Measurements from ENCODE around the gene CLSTN2.

Gene CLSTN2

GRCh38 chr3:140055092-140055791 is 120.3 kb downstream of the CLSTN2 start:
- DNase-seq = peak; percentile 15

DNA sequence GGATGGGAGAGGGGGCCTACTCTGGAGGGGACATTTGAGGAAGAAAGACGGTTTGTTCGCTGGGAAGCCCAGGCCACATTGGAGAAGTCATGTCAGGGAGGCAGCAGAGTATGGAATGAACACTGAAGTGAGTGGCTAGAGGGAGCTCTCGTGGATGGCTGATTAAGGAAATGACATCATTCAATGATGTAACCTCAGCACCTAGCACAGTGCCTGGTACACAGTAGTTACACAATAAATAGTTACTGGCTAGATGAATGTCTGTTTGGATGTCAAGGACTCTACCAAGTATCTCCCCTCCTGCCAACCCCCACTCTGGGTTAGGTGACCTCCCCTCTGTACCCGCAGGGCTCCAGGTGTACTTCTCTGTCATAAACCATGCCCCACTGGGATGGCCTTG is 121.1 kb downstream of the CLSTN2 start:
- no peak for DNase-seq

GRCh38 chr3:140061211-140061610 is 126.2 kb downstream of the CLSTN2 start:
- DNase-seq = no peak

GRCh38 chr3:140062461-140062860 is 127.5 kb downstream of the CLSTN2 start:
- no peak for DNase-seq

DNA sequence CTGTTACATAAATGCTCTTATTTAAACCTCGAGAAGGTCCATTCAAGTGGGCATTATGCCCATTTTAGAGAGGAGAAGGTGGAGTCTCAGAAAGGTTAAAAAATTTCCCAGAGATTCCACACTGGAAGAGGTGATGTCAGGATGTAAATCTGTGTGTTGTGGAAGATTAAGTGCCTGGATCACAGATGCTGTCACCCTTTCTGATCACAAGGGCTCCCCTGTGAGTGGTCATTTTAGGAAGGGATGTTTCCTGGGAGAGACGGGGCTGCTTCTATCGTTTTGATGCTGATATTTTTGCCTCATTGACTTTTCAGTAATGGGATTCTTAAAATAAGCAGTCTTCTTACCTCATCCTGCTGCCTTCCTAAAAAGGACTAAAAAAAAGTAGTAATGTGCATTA is 132.5 kb downstream of the CLSTN2 start:
- no peak for DNase-seq

GRCh38 chr3:140068494-140069017 is 133.6 kb downstream of the CLSTN2 start:
- DNase-seq = peak; percentile 58

- DNase-seq = no peak
Measured at GRCh38 chr3:140073278-140074045, 138.5 kb downstream of the CLSTN2 start.

DNA sequence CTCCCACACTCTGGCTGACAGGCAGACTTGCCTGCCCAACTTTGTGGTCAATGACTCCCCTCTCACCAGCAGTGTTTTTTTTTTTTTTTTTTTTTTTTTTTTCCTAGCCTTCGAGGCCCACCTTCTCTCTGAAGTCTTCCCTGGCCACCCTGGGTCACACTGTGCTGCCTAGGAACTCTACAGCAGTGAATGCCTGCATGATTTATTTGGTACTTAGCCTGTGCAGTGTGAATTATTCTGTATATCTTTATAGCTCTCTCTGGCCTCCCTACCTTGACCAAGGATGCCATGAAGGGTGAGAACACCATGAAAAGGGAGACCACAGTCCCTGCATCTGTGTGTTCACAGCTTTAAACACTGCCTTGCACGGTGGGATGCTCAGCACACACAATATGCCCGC is 141.6 kb downstream of the CLSTN2 start:
- DNase-seq = no peak

GRCh38 chr3:140077406-140077805 is 142.4 kb downstream of the CLSTN2 start:
- no peak for DNase-seq

- peak; percentile 89 for DNase-seq
Measured at GRCh38 chr3:140078343-140078742, 143.4 kb downstream of the CLSTN2 start.

DNA sequence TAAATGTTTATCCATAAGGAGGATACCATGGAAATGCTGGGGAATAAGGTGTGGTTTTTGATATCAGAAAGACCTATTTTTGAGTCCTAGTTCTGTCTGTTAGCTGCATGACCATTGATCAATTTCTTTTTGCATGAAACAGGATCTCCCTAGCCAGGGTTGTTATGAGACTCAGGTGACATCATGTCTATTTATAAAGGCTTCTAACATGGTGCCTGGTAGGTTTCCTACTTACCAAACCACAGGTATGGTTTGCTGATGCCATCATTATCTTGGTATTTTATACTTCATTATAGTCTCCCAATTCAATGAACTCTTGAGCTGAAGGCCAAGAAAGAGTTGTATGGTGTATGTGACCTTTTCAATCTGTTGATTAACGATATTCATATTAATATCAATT is 144.0 kb downstream of the CLSTN2 start:
- peak; percentile 77 for DNase-seq

DNA sequence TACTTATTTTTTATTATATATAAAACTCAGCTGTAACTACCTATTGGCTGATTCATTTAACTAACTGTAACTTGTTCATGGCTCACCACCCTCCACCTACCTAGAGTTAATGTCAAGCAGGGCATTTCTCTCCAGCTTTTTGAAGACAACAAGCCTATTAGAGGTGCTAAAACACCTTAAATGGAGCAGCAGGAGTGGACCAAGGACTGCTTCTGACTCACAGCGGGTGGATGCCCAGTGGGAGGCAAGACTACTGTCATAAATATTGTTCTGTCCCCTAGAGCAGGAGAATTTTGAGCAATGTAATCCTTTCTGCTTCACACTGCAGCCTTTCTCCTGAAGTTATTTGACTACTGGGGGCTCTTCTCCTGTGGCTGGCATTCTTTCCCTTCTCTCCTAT is 146.9 kb downstream of the CLSTN2 start:
- DNase-seq = peak; percentile 75

DNA sequence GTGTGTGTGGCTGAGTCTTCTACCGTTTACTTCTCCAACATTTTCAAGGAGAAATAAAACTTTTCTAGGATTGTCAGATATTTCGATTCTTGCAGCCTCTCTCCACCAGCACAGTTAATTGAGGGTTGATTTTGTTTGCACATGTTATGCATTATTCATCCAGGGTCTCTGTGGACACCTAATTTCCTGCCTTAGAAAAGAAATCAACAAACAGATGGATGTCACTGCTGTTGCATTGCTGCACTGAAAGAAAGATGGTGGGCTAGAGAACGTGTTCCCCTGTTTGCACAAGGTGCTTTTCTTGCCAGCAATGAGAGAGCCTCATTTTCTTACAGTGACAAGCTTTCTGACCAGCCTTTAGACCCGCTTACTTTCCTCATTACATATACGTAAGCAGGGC is 150.0 kb downstream of the CLSTN2 start:
- peak; percentile 47 for DNase-seq

DNA sequence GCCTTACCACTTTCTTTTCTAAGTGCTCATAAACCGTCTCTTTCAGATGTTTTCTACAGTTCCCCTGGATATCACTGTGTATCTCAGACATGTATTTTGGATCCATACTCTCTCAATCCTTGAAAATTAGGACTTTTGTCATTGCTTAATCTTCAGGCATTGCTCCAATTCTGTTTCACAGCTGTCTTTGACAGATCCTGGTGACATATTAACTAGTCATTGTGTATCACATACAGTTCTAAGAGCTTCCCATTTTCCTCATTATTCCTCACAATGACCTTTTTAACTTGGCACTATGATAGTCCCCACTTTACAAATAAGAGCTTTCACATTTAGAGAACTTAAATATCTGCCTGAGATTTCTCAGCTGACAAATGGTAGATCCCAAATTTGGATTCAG is 151.7 kb downstream of the CLSTN2 start:
- no peak for DNase-seq

DNA sequence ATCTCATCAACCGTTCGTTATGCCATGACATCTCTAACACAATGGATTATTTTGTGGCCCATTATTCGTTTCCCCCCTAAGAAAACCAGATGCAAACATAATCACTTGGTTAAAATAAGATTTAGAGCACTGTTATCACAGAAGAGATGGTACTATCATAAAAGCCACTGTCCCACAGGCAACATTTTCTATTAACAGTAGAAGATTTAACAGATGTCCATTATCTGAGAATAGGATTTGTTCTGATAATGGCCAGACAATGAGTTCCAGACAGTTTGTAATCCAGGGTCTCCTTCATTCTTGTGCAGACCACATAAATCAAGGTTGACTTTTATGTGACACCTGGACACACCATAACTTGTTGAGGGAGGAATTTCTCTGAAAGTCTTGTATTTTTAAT is 153.1 kb downstream of the CLSTN2 start:
- DNase-seq = no peak

DNA sequence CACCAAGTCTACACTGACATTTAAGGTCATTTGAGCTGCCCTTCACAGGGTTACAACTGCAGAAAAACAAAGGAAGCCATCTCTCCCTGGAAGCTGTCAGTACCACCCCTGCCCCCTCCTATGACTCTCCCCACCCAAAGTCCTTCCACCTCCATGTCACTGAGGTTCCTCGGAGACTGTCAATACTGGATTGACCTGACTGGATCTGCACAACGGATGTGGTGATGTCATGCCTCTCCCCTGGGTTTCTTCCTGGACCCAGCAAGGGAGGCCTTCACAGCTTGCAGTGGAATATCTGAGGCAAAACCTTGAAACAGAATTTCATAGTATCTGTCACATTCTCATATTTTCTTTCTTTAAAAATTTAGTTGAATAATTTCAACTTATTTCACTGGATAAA is 153.5 kb downstream of the CLSTN2 start:
- DNase-seq = peak; percentile 55

GRCh38 chr3:140089403-140090072 is 154.6 kb downstream of the CLSTN2 start:
- DNase-seq = no peak

GRCh38 chr3:140091143-140091542 is 156.2 kb downstream of the CLSTN2 start:
- DNase-seq = peak; percentile 29

DNA sequence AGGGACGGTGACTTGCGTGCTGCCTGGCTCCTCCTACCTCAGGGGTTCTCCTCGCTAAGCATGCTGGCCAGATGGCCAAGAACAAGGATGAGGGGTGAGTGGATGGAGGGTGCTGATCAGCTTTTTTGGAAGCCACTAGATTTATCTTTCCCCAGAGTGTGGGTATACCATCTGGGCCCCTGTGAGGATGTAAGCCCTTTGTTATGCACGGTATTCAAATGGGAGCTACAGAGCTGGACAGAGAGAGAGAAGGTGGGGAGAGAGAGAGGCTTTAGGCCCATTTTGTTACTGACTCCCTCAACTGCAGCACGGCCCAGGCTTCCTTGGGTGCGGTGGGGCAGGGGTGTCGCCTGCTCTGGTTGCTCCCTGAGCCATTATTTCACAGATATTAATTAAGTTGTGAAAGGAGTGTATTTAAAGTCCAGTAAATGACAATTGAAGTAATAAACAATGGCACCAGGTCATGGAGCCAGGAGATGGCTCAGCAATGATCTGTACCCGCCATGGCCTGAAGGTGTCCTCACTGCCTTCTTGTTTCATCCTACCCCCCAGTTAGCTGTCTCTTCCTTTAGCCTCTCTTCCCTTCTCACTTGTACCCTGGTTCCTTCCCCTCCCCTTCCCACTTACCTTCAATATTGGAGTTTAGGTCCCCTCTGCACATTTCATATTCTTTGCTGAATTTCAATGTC is 158.0 kb downstream of the CLSTN2 start:
- DNase-seq = peak; percentile 74

GRCh38 chr3:140093742-140094141 is 158.8 kb downstream of the CLSTN2 start:
- peak; percentile 90 for DNase-seq

DNA sequence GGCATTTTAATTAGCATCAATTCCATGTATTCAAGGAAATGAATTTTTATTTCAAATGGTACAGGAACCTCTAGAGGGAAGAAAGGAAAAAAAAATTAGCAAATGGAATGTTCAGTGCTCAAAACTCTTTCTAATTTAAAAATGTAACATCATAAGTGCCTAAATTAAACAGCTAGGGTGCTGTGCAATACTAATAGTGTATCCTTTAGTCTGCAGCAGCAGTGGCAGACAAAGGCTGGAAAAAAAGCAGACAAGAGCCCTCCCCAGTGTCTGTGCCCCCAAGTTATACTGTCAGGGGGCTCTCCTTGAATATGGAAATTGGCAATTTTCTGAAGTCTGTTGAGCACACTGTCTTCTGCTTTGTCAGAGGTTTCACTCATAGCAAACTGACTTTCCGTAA is 159.5 kb downstream of the CLSTN2 start:
- no peak for DNase-seq

DNA sequence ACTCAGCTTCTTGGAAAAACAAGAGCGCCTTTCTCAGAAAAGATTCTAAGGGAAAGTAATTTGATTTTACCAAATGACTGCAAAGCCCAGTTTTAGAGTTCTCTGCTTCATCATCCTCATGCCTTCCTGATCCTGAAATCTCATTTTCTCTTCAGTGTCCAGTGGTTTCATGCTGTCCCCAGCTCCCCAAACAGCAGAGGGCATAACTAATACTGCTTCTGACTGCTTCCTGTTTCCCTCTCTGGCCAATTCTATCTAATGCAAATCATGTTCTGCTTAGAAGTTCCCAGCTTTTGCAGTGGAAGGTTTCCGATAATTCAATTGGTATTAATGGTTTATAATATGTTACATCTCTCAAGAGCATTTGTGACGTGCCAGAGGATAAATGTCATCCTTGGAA is 161.1 kb downstream of the CLSTN2 start:
- DNase-seq = no peak

Data from NCI-H146 (cell line).